CD14-positive monocyte (primary cell): ENCODE measurements around the gene PRDM10. TPM values are rescaled to one million over a fixed set of nuclear protein-coding genes. Genes with fewer than 3 reads are reported as not detected.

Source experiments
- DNase-seq, 3 donors: peaks; one replicate each; pipeline ENCODE4 v3.0.0-alpha.2; 2011 to 2022
- H2AFZ ChIP-seq: 2 replicates; pipeline ENCODE4 v1.6.0; 2012; ENCODE audit warnings: mild to moderate bottlenecking, low read depth, low read length, inconsistent platforms; ENCODE audit not compliant: insufficient read depth, poor library complexity, severe bottlenecking
- H3K27ac ChIP-seq, 2 donors: 1 replicate in 1 of 2; 2 replicates in 1 of 2; pipeline ENCODE4 v1.5.1; 2012 to 2013; ENCODE audit warnings: low read length in 2 of 2, control low read depth in 1 of 2, inconsistent platforms in 1 of 2, low read depth in 1 of 2, mild to moderate bottlenecking in 1 of 2
- H3K27me3 ChIP-seq, 2 donors: one replicate each; pipeline versions ENCODE4 v1.6.0 to v1.6.1; 2011 to 2013; ENCODE audit warnings: low read length in 2 of 2; ENCODE audit not compliant: control insufficient read depth in 2 of 2, insufficient read depth in 2 of 2
- H3K36me3 ChIP-seq, 2 donors: replicated peaks in 1 of 2; 1 replicate in 1 of 2; 2 replicates in 1 of 2; pipeline versions ENCODE4 v1.5.1 to v1.6.1; 2012 to 2013; ENCODE audit warnings: low read length in 2 of 2, control low read depth in 1 of 2, inconsistent platforms in 1 of 2, mild to moderate bottlenecking in 1 of 2; ENCODE audit not compliant: insufficient read depth in 2 of 2, control insufficient read depth in 1 of 2
- H3K4me1 ChIP-seq, 2 donors: 1 replicate in 1 of 2; 2 replicates in 1 of 2; pipeline versions ENCODE4 v1.5.1 to v1.6.1; 2012 to 2013; ENCODE audit warnings: low read length in 2 of 2, control low read depth in 1 of 2, inconsistent platforms in 1 of 2, mild to moderate bottlenecking in 1 of 2, moderate library complexity in 1 of 2; ENCODE audit not compliant: insufficient read depth in 2 of 2, control insufficient read depth in 1 of 2
- H3K4me2 ChIP-seq: replicated peaks from 2 replicates; pipeline ENCODE3; 2012; ENCODE audit warnings: low read length, moderate library complexity, mild to moderate bottlenecking; ENCODE audit not compliant: poor library complexity, severe bottlenecking; ENCODE audit errors: extremely low read depth
- H3K4me3 ChIP-seq, 3 experiments: fragments of 200-600 bp in 1 of 3; sonication (generic) in 1 of 3; replicated peaks in 1 of 3; 1 replicate in 2 of 3; 2 replicates in 1 of 3; pipeline ENCODE4 v1.5.1; 2011 to 2013; ENCODE audit warnings: low read length in 3 of 3, mild to moderate bottlenecking in 3 of 3, control low read depth in 2 of 3, low read depth in 2 of 3, inconsistent platforms in 1 of 3, moderate library complexity in 1 of 3
- H3K79me2 ChIP-seq: 2 replicates; pipeline ENCODE4 v1.6.0; 2012; ENCODE audit warnings: mild to moderate bottlenecking, control low read depth, inconsistent platforms, low read length, moderate library complexity; ENCODE audit not compliant: insufficient read depth
- H3K9ac ChIP-seq: 2 replicates; pipeline ENCODE4 v1.6.0; 2017; ENCODE audit warnings: low read length, mild to moderate bottlenecking; ENCODE audit not compliant: insufficient read depth, poor library complexity, severe bottlenecking
- H3K9me3 ChIP-seq, 2 donors: replicated peaks in 1 of 2; 1 replicate in 1 of 2; 2 replicates in 1 of 2; pipeline versions ENCODE4 v1.5.1 to v1.6.1; 2012 to 2013; ENCODE audit warnings: low read length in 2 of 2, control low read depth in 1 of 2; ENCODE audit not compliant: control insufficient read depth in 1 of 2, insufficient read depth in 1 of 2
- H4K20me1 ChIP-seq: 2 replicates; pipeline ENCODE4 v1.6.0; 2012; ENCODE audit warnings: mild to moderate bottlenecking, low read length, control low read depth, moderate library complexity; ENCODE audit not compliant: insufficient read depth
- H3K27ac Mint-ChIP-seq, 7 donors: one replicate each; pipeline ENCODE4 v1.8.0; 2020; ENCODE audit warnings: mild to moderate bottlenecking in 7 of 7, mixed read lengths in 7 of 7, moderate library complexity in 6 of 7, inconsistent platforms in 2 of 7
- H3K27me3 Mint-ChIP-seq, 3 donors: one replicate each; pipeline ENCODE4 v1.8.0; 2021 to 2022; ENCODE audit warnings: low read depth in 3 of 3, mild to moderate bottlenecking in 3 of 3, mixed read lengths in 3 of 3, moderate library complexity in 3 of 3, inconsistent platforms in 1 of 3
- H3K36me3 Mint-ChIP-seq, 2 donors: one replicate each; pipeline ENCODE4 v1.8.0; 2020; ENCODE audit warnings: mixed read lengths in 2 of 2, inconsistent platforms in 1 of 2, mild to moderate bottlenecking in 1 of 2
- H3K4me1 Mint-ChIP-seq: one replicate; pipeline ENCODE4 v1.8.0; 2020; ENCODE audit warnings: mild to moderate bottlenecking, mixed read lengths
- H3K4me3 Mint-ChIP-seq, 2 donors: one replicate each; pipeline ENCODE4 v1.8.0; 2020; ENCODE audit warnings: mild to moderate bottlenecking in 2 of 2, mixed read lengths in 2 of 2, moderate library complexity in 1 of 2
- H3K9me3 Mint-ChIP-seq, 7 donors: one replicate each; pipeline ENCODE4 v1.8.0; 2020 to 2022; ENCODE audit warnings: mixed read lengths in 7 of 7, mild to moderate bottlenecking in 6 of 7, moderate library complexity in 6 of 7, inconsistent platforms in 2 of 7
- WGBS: methylation state at CpG from one replicate; pipeline ENCODE4 v1.1.5; 2013; ENCODE audit warnings: missing lambda C conversion rate; ENCODE audit not compliant: insufficient coverage; 5-methylcytosine and 5-hydroxymethylcytosine counted together
- intact Hi-C, 2 donors: fragments of 100-400 bp; cut with micrococcal nuclease; formaldehyde crosslinking; loops; one replicate each; pipeline versions ENCODE4 v1.15.0 to v1.15.1; 2023
- polyA plus RNA-seq, 3 donors: library from polyadenylated mRNA; depleted of rRNA in 1 of 3; unstranded in 2 of 3; stranded (reverse) in 1 of 3; fragments of 300-500 nt in 2 of 3; fragments of >200 nt in 1 of 3; fragmentation: Illumina TruSeq in 2 of 3; gene quantifications; 1 replicate in 2 of 3; 2 replicates in 1 of 3; pipeline ENCODE4 v1.2.3, GENCODE V29; 2012 to 2021
- TF ChIP-seq, protein P1 (sequence below): fragments of 200-600 bp; IDR thresholded peaks from one replicate; pipeline ENCODE4 v1.8.0; 2022; ENCODE audit warnings: antibody characterized with exemption, mild to moderate bottlenecking

Gene PRDM10
- polyA plus RNA-seq, 3 donors, result 0.64 to 5.6 (median 1.1) TPM

DNA sequence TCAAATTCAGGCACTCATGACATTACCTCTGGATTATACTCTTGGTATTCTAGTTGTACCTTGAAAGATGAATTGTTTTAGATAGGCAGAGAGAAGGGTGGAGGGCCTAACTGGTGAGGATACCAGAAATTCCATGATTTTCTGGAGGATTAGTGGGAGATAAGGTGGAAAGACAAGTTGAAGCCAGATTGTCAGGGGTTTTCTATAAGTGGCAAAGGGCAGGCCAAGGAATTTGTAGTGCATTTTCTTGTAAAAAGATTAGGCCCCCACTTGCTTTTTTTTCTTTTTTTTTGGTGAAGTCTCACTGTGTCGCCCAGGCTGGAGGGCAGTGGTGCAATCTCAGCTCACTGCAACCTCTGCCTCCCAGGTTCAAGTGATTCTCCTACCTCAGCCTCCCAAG, 28.4 kb upstream of the PRDM10 start:
- H3K4me1 Mint-ChIP-seq, result peaks cover 18% of the 10 kb centered on the region

DNA sequence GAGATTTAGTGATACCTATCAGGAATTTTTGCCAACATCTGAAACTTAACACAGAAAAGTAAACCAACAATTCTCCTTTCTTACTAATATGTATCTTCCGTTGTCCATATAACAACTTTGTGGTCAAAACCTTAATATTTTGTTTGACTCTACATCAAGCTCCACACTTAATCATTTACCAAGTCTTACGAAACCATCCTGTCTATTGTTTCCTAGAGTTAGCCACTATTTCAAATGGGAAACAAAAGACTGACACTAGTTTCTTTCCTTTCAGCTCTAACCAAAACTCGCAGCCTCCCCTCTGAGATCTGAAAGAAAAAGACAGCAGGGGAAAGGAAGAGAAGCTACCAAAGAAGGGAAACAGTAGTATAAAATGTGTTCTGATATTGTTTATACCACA, 26.5 kb upstream of the PRDM10 start:
- no peak for DNase-seq
- H2AFZ ChIP-seq, result peak overlapping the region; percentile 52
- intact Hi-C loops, result no loop called here

More for the DNA sequence above, 28.4 kb upstream of the PRDM10 start:
- no peaks in the 10 kb centered on the region for H3K27me3 ChIP-seq
- peaks cover 0 to 2% (median 0%) of the 10 kb centered on the region in 7 donors for H3K9me3 Mint-ChIP-seq
- H3K9me3 ChIP-seq, result no peaks in the 10 kb centered on the region
- TF ChIP-seq, protein P1, sequence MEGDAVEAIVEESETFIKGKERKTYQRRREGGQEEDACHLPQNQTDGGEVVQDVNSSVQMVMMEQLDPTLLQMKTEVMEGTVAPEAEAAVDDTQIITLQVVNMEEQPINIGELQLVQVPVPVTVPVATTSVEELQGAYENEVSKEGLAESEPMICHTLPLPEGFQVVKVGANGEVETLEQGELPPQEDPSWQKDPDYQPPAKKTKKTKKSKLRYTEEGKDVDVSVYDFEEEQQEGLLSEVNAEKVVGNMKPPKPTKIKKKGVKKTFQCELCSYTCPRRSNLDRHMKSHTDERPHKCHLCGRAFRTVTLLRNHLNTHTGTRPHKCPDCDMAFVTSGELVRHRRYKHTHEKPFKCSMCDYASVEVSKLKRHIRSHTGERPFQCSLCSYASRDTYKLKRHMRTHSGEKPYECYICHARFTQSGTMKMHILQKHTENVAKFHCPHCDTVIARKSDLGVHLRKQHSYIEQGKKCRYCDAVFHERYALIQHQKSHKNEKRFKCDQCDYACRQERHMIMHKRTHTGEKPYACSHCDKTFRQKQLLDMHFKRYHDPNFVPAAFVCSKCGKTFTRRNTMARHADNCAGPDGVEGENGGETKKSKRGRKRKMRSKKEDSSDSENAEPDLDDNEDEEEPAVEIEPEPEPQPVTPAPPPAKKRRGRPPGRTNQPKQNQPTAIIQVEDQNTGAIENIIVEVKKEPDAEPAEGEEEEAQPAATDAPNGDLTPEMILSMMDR, result no peak
- H3K27ac Mint-ChIP-seq, result no peak overlapping the region
- intact Hi-C loops, result no loop called here
- H3K36me3 ChIP-seq, result no peaks in the 10 kb centered on the region
- H3K4me3 ChIP-seq, result no peak overlapping the region
- no peaks in the 10 kb centered on the region for H4K20me1 ChIP-seq
- no peaks in the 10 kb centered on the region for H3K79me2 ChIP-seq
- peaks cover 0 to 2% (median 2%) of the 10 kb centered on the region in 3 donors for H3K27me3 Mint-ChIP-seq
- no peak for DNase-seq
- no CpG with 5 or more reads among the region's 1 CpG for WGBS
- H3K4me3 Mint-ChIP-seq, result no peak overlapping the region
- H3K4me2 ChIP-seq, result no peak overlapping the region
- peaks cover 3 to 14% of the 10 kb centered on the region in 2 donors for H3K4me1 ChIP-seq
- no peak overlapping the region for H3K9ac ChIP-seq
- no peak overlapping the region for H3K27ac ChIP-seq
- no peaks in the 10 kb centered on the region for H3K36me3 Mint-ChIP-seq
- no peak overlapping the region for H2AFZ ChIP-seq

More for the DNA sequence above, 26.5 kb upstream of the PRDM10 start:
- Histone ChIP-seq H3K27me3 (no peaks in the 10 kb centered on the region), H3K9ac (no peak overlapping the region), H3K4me2 (no peak overlapping the region), H3K4me3 (no peak overlapping the region), H3K9me3 (no peaks in the 10 kb centered on the region), H3K4me1 (peaks cover 3 to 11% of the 10 kb centered on the region in 2 donors), H4K20me1 (no peaks in the 10 kb centered on the region), H3K27ac (no peak overlapping the region), H3K36me3 (no peaks in the 10 kb centered on the region), H3K79me2 (no peaks in the 10 kb centered on the region)
- peak overlapping the region in 1 of 7 donors; percentile 37 for H3K27ac Mint-ChIP-seq
- peaks cover 0 to 2% (median 0%) of the 10 kb centered on the region in 7 donors for H3K9me3 Mint-ChIP-seq
- H3K36me3 Mint-ChIP-seq, result no peaks in the 10 kb centered on the region
- peaks cover 13% of the 10 kb centered on the region for H3K4me1 Mint-ChIP-seq
- no peak overlapping the region for H3K4me3 Mint-ChIP-seq
- 17% methylated on average over 1 of the region's 3 CpGs for WGBS
- peaks cover 0 to 2% (median 0%) of the 10 kb centered on the region in 3 donors for H3K27me3 Mint-ChIP-seq
- TF ChIP-seq, protein P1, result no peak
